ENCODE results near the gene PRG3. TPM values are rescaled to one million over a fixed set of nuclear protein-coding genes. Genes with fewer than 3 reads are reported as not detected.

The PRG3 gene
- total RNA-seq (2021) = not detected in 2 replicates
- long read RNA-seq = 0 reads

GRCh38 chr11:57380975-57381374 is at the start of gene PRG3:
Gene PRG3, minus strand, starts transcription at chr11:57381150. Its CDS starts 442 bp downstream, at chr11:57380708.
- no peak within 1 kb of the TSS for H2BK5ac ChIP-seq (ENCODE audit: insufficient read length, low read length)
- Mint-ChIP-seq H3K27me3 (ENCODE audit: low read depth) (peaks cover 53% of the 10 kb centered on the region), H3K9me3 (no peaks in the 10 kb centered on the region), H3K4me1 (peaks cover 3 to 15% of the 10 kb centered on the region in 2 experiments), H3K4me3 (no peak within 1 kb of the TSS; a peak in 1 of 5 replicates), H3K27ac (peak within 1 kb of the TSS in 1 of 3 experiments; percentile 73; a peak in 1 of 7 replicates), H3K36me3 (ENCODE audit: insufficient read depth in 1 of 3, low read depth in 3 of 3) (no peaks in the 10 kb centered on the region)
- no peak within 1 kb of the TSS for H3T11ph ChIP-seq (ENCODE audit: low read length)
- H3K79me1 ChIP-seq (ENCODE audit: insufficient read depth, low read depth, low read length, poor library complexity, severe bottlenecking) = no peaks in the 10 kb centered on the region
- H4K5ac ChIP-seq (ENCODE audit: insufficient read length, low read depth, low read length) = no peak within 1 kb of the TSS
- no peaks in the 10 kb centered on the region; the same call in 1 of the 2 replicates for H3K4me1 ChIP-seq (ENCODE audit: insufficient read depth, low read length)
- no peaks in the 10 kb centered on the region; the same call in 1 of the 2 replicates for H3K27me3 ChIP-seq (ENCODE audit: insufficient read depth, low read length)
- no peak within 1 kb of the TSS for H3K23ac ChIP-seq (ENCODE audit: insufficient read length, low read depth, low read length)
- no peak within 1 kb of the TSS for H3K56ac ChIP-seq (ENCODE audit: insufficient read length, low read depth, low read length)
- no peak within 1 kb of the TSS for H2BK15ac ChIP-seq (ENCODE audit: low read depth, low read length)
- H3K79me2 ChIP-seq (ENCODE audit: insufficient read depth, low read length) = no peaks in the 10 kb centered on the region
- no peaks in the 10 kb centered on the region for H4K20me1 ChIP-seq (ENCODE audit: control insufficient read depth, insufficient read depth, insufficient read length)
- no peaks in the 10 kb centered on the region for H3K23me2 ChIP-seq (ENCODE audit: insufficient read length, low read depth, low read length, poor library complexity, severe bottlenecking)
- WGBS (ENCODE audit: extremely low coverage, insufficient read length, low lambda C conversion rate) = no CpG with 5 or more reads among the region's 2 CpGs
- no peak within 1 kb of the TSS for H3K4ac ChIP-seq (ENCODE audit: low read depth, low read length)
- H4K8ac ChIP-seq (replicated peaks; ENCODE audit: insufficient read length, low read depth, low read length) = no peak within 1 kb of the TSS
- no peak within 1 kb of the TSS for H2BK120ac ChIP-seq (ENCODE audit: low read depth, low read length, poor library complexity, severe bottlenecking)
- H2AK5ac ChIP-seq (ENCODE audit: insufficient read length, low read length) = no peak within 1 kb of the TSS
- H2BK12ac ChIP-seq (ENCODE audit: insufficient read length, low read depth, low read length) = no peak within 1 kb of the TSS
- no peak within 1 kb of the TSS for H3K4me2 ChIP-seq (ENCODE audit: insufficient read depth, insufficient read length, low read length)
- H4K91ac ChIP-seq (ENCODE audit: insufficient read length, low read depth, low read length) = no peak within 1 kb of the TSS
- no peak within 1 kb of the TSS for H2BK20ac ChIP-seq (ENCODE audit: low read depth, low read length, poor library complexity, severe bottlenecking)
- DNase-seq = no peak
- H3K14ac ChIP-seq (ENCODE audit: insufficient read depth, low read length) = no peak within 1 kb of the TSS
- no peak within 1 kb of the TSS for H3K27ac ChIP-seq (ENCODE audit: insufficient read length, low read depth, low read length)
- no peak for TF ChIP-seq CTCF (conservative IDR thresholded peaks at IDR 0.05)
- H3K9me3 ChIP-seq (ENCODE audit: control insufficient read depth, low read depth, low read length) = no peaks in the 10 kb centered on the region
- H3K18ac ChIP-seq (ENCODE audit: insufficient read length, low read depth, low read length) = no peak within 1 kb of the TSS
- no peak within 1 kb of the TSS for H2AFZ ChIP-seq (ENCODE audit: low read length)
- no peak within 1 kb of the TSS for H3K9ac ChIP-seq (ENCODE audit: extremely low read depth, insufficient read length, low read length)

All from H9 (cell line).